ENCODE results near the gene CDHR1.
A peak's percentile ranks its signal among the peaks of the same experiment; 100 is the strongest.

The CDHR1 gene

DNA sequence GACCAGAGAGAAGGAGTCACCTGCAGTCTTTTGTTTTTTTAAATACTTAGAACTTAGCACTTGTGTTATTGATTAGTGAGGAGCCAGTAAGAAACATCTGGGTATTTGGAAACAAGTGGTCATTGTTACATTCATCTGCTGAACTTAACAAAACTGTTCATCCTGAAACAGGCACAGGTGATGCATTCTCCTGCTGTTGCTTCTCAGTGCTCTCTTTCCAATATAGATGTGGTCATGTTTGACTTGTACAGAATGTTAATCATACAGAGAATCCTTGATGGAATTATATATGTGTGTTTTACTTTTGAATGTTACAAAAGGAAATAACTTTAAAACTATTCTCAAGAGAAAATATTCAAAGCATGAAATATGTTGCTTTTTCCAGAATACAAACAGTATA, 41.6 kb upstream of the CDHR1 start:
- no peak overlapping the region for H3K4me2 ChIP-seq (ENCODE audit: low read length, poor library complexity, severe bottlenecking)
- no peak overlapping the region for H3K9ac ChIP-seq (ENCODE audit: low read length)
- no peak overlapping the region for H4K91ac ChIP-seq (ENCODE audit: low read length)
- H3K23ac ChIP-seq (ENCODE audit: low read length in 2 of 2), result no peak overlapping the region
- no peak overlapping the region for H2AFZ ChIP-seq (ENCODE audit: low read depth, low read length)
- H3K14ac ChIP-seq (ENCODE audit: low read length in 2 of 2), result no peak overlapping the region
- H3K27ac ChIP-seq (ENCODE audit: low read length, poor library complexity, severe bottlenecking), result no peak overlapping the region
- H3K18ac ChIP-seq (ENCODE audit: low read depth in 1 of 2, low read length in 2 of 2), result no peak overlapping the region
- H2BK5ac ChIP-seq (ENCODE audit: low read depth, low read length, poor library complexity, severe bottlenecking), result no peak overlapping the region
- DNase-seq, result no peak
- H2AK5ac ChIP-seq (ENCODE audit: low read length, severe bottlenecking), result no peak overlapping the region
- no peak overlapping the region for H3K4ac ChIP-seq (ENCODE audit: low read depth in 1 of 2, low read length in 2 of 2)
- no peak overlapping the region for H2BK12ac ChIP-seq (ENCODE audit: low read length in 2 of 2)
- H3K27me3 ChIP-seq (ENCODE audit: control insufficient read depth in 1 of 2, insufficient read depth in 1 of 2, low read length in 2 of 2), result no peaks in the 10 kb centered on the region
- H3K36me3 ChIP-seq (ENCODE audit: control insufficient read depth in 1 of 2, insufficient read depth in 2 of 2, low read depth in 1 of 2, low read length in 2 of 2), result peaks cover 9 to 75% of the 10 kb centered on the region in 2 experiments
- no peak overlapping the region for H2BK120ac ChIP-seq (ENCODE audit: low read depth, low read length)
- no peak overlapping the region for H2BK15ac ChIP-seq (ENCODE audit: low read depth, poor library complexity, severe bottlenecking)
- H3K9me3 ChIP-seq (ENCODE audit: control insufficient read depth, low read length), result no peaks in the 10 kb centered on the region
- no peak overlapping the region for H4K8ac ChIP-seq (ENCODE audit: low read length)
- H3K4me1 ChIP-seq (ENCODE audit: control insufficient read depth, insufficient read depth, low read depth, low read length), result no peaks in the 10 kb centered on the region
- no peak overlapping the region for H3K4me3 ChIP-seq (ENCODE audit: insufficient read depth in 1 of 2, low read depth in 1 of 2, low read length in 2 of 2)
- peaks cover 15% of the 10 kb centered on the region for H3K79me1 ChIP-seq (replicated peaks; ENCODE audit: low read length, poor library complexity, severe bottlenecking)

DNA sequence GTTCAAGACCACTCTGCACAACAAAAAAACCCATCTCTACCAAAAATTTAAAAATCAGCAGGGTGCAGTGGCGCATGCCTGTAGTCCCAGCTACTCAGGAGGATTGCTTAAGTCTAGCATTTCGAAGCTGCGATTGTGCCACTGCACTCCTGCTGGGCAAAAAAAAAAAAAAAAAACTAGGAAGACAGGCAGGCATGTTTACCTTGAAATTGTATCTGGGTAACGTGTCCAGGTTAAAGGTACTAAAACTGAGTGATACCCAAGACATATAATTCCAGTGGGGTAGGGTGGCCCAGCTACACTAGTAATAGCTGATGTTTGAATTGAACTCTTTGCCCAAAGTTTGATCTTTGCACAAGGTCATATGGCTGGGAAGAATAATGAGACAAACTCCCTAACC, 38.8 kb upstream of the CDHR1 start:
- Histone ChIP-seq H3K4me1 (ENCODE audit: control insufficient read depth, insufficient read depth, low read depth, low read length) (peaks cover 1% of the 10 kb centered on the region), H2BK12ac (ENCODE audit: low read length in 2 of 2) (no peak overlapping the region), H2BK15ac (ENCODE audit: low read depth, poor library complexity, severe bottlenecking) (no peak overlapping the region), H3K4me3 (ENCODE audit: insufficient read depth in 1 of 2, low read depth in 1 of 2, low read length in 2 of 2) (no peak overlapping the region), H4K8ac (ENCODE audit: low read length) (no peak overlapping the region), H4K91ac (ENCODE audit: low read length) (no peak overlapping the region), H3K27ac (ENCODE audit: low read length, poor library complexity, severe bottlenecking) (no peak overlapping the region), H3K9me3 (ENCODE audit: control insufficient read depth, low read length) (no peaks in the 10 kb centered on the region), H2AK5ac (ENCODE audit: low read length, severe bottlenecking) (no peak overlapping the region), H3K18ac (ENCODE audit: low read depth in 1 of 2, low read length in 2 of 2) (no peak overlapping the region), H3K36me3 (ENCODE audit: control insufficient read depth in 1 of 2, insufficient read depth in 2 of 2, low read depth in 1 of 2, low read length in 2 of 2) (peaks cover 6 to 53% of the 10 kb centered on the region in 2 experiments), H2BK5ac (ENCODE audit: low read depth, low read length, poor library complexity, severe bottlenecking) (no peak overlapping the region), H3K14ac (ENCODE audit: low read length in 2 of 2) (no peak overlapping the region), H3K4ac (ENCODE audit: low read depth in 1 of 2, low read length in 2 of 2) (no peak overlapping the region), H3K9ac (ENCODE audit: low read length) (no peak overlapping the region), H3K4me2 (ENCODE audit: low read length, poor library complexity, severe bottlenecking) (no peak overlapping the region), H3K23ac (ENCODE audit: low read length in 2 of 2) (no peak overlapping the region), H3K79me1 (replicated peaks; ENCODE audit: low read length, poor library complexity, severe bottlenecking) (peaks cover 13% of the 10 kb centered on the region), H3K27me3 (ENCODE audit: control insufficient read depth in 1 of 2, insufficient read depth in 1 of 2, low read length in 2 of 2) (peaks cover 0 to 4% of the 10 kb centered on the region in 2 experiments), H2BK120ac (ENCODE audit: low read depth, low read length) (no peak overlapping the region), H2AFZ (ENCODE audit: low read depth, low read length) (no peak overlapping the region)
- 99% methylated on average over 4 of the region's 4 CpGs for WGBS
- no peak for DNase-seq

DNA sequence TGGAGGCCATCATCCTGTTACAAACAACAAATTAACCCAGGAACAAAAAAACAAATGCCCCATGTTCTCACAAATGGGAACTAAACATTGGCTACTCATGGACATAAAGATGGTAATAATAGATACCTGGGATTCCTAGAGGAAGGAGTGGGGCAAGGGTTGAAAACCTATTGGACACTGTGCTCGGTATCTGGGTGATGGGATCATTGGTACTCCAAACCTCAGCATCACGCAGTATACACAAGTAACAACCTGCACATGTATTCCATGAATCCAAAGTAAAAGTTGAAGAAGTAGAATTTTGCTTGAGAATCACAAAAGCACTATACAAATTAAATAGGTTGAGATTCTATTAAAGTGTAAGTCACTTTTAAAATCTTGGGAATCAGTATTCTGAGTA, 38.3 kb upstream of the CDHR1 start:
- peaks cover 5 to 48% of the 10 kb centered on the region in 2 experiments for H3K36me3 ChIP-seq (ENCODE audit: control insufficient read depth in 1 of 2, insufficient read depth in 2 of 2, low read depth in 1 of 2, low read length in 2 of 2)
- no peak overlapping the region for H3K4ac ChIP-seq (ENCODE audit: low read depth in 1 of 2, low read length in 2 of 2)
- H3K4me1 ChIP-seq (ENCODE audit: control insufficient read depth, insufficient read depth, low read depth, low read length), result peaks cover 3% of the 10 kb centered on the region
- peaks cover 12% of the 10 kb centered on the region for H3K79me1 ChIP-seq (replicated peaks; ENCODE audit: low read length, poor library complexity, severe bottlenecking)
- H2BK120ac ChIP-seq (ENCODE audit: low read depth, low read length), result no peak overlapping the region
- no peak overlapping the region for H4K8ac ChIP-seq (ENCODE audit: low read length)
- H3K9ac ChIP-seq (ENCODE audit: low read length), result no peak overlapping the region
- no peak overlapping the region for H2BK12ac ChIP-seq (ENCODE audit: low read length in 2 of 2)
- no peak overlapping the region for H2AK5ac ChIP-seq (ENCODE audit: low read length, severe bottlenecking)
- no peak overlapping the region for H3K18ac ChIP-seq (ENCODE audit: low read depth in 1 of 2, low read length in 2 of 2)
- H3K23ac ChIP-seq (ENCODE audit: low read length in 2 of 2), result no peak overlapping the region
- H4K91ac ChIP-seq (ENCODE audit: low read length), result no peak overlapping the region
- H3K4me2 ChIP-seq (ENCODE audit: low read length, poor library complexity, severe bottlenecking), result no peak overlapping the region
- H2BK15ac ChIP-seq (ENCODE audit: low read depth, poor library complexity, severe bottlenecking), result no peak overlapping the region
- no peak overlapping the region for H2BK5ac ChIP-seq (ENCODE audit: low read depth, low read length, poor library complexity, severe bottlenecking)
- no peaks in the 10 kb centered on the region for H3K9me3 ChIP-seq (ENCODE audit: control insufficient read depth, low read length)
- H2AFZ ChIP-seq (ENCODE audit: low read depth, low read length), result no peak overlapping the region
- peaks cover 0 to 4% of the 10 kb centered on the region in 2 experiments for H3K27me3 ChIP-seq (ENCODE audit: control insufficient read depth in 1 of 2, insufficient read depth in 1 of 2, low read length in 2 of 2)
- no peak overlapping the region for H3K27ac ChIP-seq (ENCODE audit: low read length, poor library complexity, severe bottlenecking)
- no peak overlapping the region for H3K4me3 ChIP-seq (ENCODE audit: insufficient read depth in 1 of 2, low read depth in 1 of 2, low read length in 2 of 2)
- DNase-seq, result no peak
- no peak overlapping the region for H3K14ac ChIP-seq (ENCODE audit: low read length in 2 of 2)
- WGBS, result no CpG with 5 or more reads among the region's 2 CpGs

- DNase-seq, result peak; percentile 23
- Histone ChIP-seq H3K27me3 (ENCODE audit: control insufficient read depth in 1 of 2, insufficient read depth in 1 of 2, low read length in 2 of 2) (peaks cover 0 to 4% of the 10 kb centered on the region in 2 experiments), H2BK120ac (ENCODE audit: low read depth, low read length) (no peak overlapping the region), H3K4ac (ENCODE audit: low read depth in 1 of 2, low read length in 2 of 2) (no peak overlapping the region), H4K8ac (ENCODE audit: low read length) (no peak overlapping the region), H2AK5ac (ENCODE audit: low read length, severe bottlenecking) (no peak overlapping the region), H3K14ac (ENCODE audit: low read length in 2 of 2) (no peak overlapping the region), H2AFZ (ENCODE audit: low read depth, low read length) (no peak overlapping the region), H3K9ac (ENCODE audit: low read length) (no peak overlapping the region), H3K4me2 (ENCODE audit: low read length, poor library complexity, severe bottlenecking) (no peak overlapping the region), H3K4me1 (ENCODE audit: control insufficient read depth, insufficient read depth, low read depth, low read length) (peaks cover 4% of the 10 kb centered on the region), H3K79me1 (replicated peaks; ENCODE audit: low read length, poor library complexity, severe bottlenecking) (peaks cover 12% of the 10 kb centered on the region), H4K91ac (ENCODE audit: low read length) (no peak overlapping the region), H2BK12ac (ENCODE audit: low read length in 2 of 2) (no peak overlapping the region), H3K36me3 (ENCODE audit: control insufficient read depth in 1 of 2, insufficient read depth in 2 of 2, low read depth in 1 of 2, low read length in 2 of 2) (peaks cover 4 to 41% of the 10 kb centered on the region in 2 experiments), H3K18ac (ENCODE audit: low read depth in 1 of 2, low read length in 2 of 2) (no peak overlapping the region), H2BK15ac (ENCODE audit: low read depth, poor library complexity, severe bottlenecking) (no peak overlapping the region), H2BK5ac (ENCODE audit: low read depth, low read length, poor library complexity, severe bottlenecking) (no peak overlapping the region), H3K4me3 (ENCODE audit: insufficient read depth in 1 of 2, low read depth in 1 of 2, low read length in 2 of 2) (no peak overlapping the region), H3K27ac (ENCODE audit: low read length, poor library complexity, severe bottlenecking) (no peak overlapping the region), H3K9me3 (ENCODE audit: control insufficient read depth, low read length) (no peaks in the 10 kb centered on the region), H3K23ac (ENCODE audit: low read length in 2 of 2) (no peak overlapping the region)
- WGBS, result 86% methylated on average over 8 of the region's 10 CpGs
These were observed 37.6 kb upstream of the CDHR1 start for GRCh38 chr10:84156768-84157167.
